Kidney capillary endothelial cell (primary cell): ENCODE measurements around the gene SLC9A9.
"Not testable (repeated sequence)": the region's sequence is repeated elsewhere in the genome, so short reads cannot be mapped to it uniquely, and the experiment has no call there.

Experiments used
- DNase-seq: peaks from one replicate; pipeline ENCODE4 v3.0.0-alpha.2; 2018; ENCODE audit warnings: low spot score

SLC9A9 gene

DNA sequence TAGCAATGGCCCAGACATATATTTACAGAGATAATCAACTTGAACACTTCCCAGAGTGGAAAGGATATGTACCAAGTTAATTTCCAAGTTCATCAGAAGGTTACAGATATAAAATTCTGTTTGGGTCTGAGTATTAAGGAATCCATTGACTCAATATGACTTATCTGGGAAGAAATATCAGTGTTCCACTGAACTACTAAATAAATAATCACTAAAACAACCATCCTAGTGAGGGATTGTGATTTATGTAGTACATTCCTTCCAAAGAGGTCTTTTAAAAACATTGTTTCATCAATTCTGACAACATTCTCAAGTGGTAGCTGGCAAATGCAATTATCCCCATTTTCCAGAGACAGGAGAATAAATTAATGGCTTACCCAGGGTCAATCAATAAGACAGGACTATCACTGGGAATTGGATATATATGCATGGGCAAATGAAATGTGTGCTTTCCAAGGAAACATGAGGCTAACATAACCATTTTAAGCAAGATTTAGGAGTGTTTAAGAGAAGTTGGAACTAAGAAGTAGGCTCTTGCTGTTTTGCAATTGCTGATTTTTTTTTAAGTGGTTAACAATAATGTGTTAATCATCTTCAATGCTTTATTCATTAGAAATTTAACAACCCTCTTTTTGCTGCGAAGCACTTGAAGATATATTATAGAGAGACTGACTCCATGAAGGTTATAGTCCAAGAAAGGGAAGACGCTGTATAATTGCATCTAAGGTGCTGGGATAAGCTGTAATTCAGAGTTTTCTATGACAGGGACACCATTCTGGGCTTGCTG lies 37.9 kb downstream of the SLC9A9 start:
- DNase-seq, result no peak

DNA sequence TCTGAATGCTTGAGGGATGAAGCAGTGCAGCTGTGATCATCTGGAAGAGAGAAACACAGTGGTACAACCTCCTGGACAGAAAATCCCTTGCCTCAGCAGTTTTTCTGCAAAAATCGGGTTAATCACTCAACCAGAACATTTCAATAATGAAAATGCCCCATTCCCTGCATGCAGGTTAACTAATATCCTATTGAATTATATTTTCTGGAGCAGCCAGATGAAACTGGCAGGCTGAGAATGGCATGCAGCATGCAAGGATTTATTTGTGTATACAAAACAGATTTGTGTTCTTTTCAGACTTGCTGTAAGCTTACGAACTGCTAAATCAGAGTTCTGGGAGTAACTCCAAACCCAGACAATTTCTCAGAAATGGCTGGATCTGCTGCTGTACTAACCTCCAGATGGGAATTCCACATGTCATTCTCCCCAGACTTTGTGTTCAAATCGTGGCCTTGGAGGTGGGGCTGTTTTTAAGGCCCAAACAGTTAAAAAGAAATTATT lies 39.1 kb downstream of the SLC9A9 start:
- no peak for DNase-seq

- no peak for DNase-seq
Observed at GRCh38 chr3:143808030-143808429, 40.2 kb downstream of the SLC9A9 start.

GRCh38 chr3:143806038-143806437 lies 42.2 kb downstream of the SLC9A9 start:
- DNase-seq, result no peak

DNA sequence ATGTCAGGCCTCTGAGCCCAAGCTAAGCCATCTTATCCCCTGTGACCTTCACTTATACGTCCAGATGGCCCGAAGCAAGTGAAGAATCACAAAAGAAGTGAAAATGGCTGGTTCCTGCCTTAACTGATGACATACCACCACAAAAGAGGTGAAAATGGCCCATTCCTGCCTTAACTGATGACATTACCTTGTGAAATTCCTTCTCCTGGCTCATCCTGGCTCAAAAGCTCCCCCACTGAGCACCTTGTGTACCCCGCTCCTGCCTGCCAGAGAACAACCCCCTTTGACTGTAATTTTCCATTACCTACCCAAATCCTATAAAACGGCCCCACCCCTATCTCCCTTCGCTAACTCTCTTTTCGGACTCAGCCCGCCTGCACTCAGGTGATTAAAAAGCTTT lies 42.8 kb downstream of the SLC9A9 start:
- not testable (repeated sequence) for DNase-seq

DNA sequence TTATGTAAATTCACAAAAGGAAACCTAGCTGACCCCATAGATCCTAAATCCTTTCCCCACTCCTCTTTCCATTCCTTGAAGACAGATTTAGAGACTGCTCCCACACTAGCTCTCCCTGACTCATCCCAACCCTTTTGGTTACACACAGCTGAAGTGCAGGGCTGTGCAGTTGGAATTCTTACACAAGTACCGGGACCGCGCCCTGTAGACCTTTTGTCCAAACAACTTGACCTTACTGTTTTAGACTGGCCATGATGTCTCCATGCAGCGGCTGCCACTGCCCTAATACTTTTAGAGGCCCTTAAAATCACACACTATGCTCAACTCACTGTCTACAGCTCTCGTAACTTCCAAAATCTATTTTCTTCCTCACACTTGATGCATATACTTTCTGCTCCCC lies 47.2 kb downstream of the SLC9A9 start:
- not testable (repeated sequence) for DNase-seq

- not testable (repeated sequence) for DNase-seq
Observed at GRCh38 chr3:143798151-143798550, 50.1 kb downstream of the SLC9A9 start.

DNA sequence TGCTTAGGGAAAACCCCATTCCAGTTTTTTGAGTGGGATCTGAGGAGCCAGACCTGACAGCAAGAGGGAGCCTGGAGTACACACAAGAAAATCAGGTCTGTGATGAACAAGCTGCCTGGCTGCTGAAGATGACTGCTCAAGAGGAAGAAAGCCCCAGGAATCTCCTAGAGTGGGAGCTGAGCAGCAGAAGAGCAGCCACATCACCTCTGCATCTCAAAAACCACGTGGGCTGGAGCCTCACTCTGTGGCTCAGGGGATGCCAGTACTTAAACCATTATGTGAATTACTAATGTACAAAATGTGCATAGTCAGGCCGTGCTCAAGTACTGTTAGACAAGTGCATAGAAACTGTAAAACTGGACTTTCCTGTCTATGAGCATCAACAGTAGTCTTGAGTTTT lies 52.4 kb downstream of the SLC9A9 start:
- DNase-seq, result no peak

DNA sequence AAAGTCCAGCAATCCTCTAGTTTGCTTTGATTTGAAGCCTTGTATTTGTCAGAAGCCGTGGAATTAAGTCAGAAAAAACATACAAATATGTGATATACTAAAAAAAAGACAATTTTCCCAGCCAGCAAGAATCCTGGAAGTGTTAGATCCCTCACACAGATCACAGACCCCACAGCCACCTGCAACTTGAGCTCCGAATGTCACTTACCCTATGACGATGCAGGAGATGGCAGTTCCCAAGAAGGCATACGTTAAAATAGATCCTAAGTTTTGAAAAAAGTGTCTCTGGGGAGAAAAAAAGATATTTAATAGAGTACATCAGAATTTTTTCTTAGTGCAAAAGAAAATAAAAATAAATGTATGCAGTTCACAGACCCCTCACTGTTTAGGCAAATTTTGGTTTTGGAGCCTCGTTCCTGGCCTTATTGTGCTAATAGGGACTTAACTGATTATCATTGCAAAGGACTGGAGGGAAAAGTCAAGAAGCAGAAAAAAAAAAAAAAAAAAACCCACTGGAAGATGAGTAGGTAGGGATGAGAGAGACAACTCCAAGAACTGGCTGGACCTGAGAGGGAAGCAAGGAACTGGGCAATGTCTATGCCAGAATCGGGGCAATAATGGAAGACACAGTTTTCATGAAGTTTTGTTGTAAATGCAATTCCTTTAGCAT lies 53.3 kb downstream of the SLC9A9 start:
- DNase-seq, result no peak

DNA sequence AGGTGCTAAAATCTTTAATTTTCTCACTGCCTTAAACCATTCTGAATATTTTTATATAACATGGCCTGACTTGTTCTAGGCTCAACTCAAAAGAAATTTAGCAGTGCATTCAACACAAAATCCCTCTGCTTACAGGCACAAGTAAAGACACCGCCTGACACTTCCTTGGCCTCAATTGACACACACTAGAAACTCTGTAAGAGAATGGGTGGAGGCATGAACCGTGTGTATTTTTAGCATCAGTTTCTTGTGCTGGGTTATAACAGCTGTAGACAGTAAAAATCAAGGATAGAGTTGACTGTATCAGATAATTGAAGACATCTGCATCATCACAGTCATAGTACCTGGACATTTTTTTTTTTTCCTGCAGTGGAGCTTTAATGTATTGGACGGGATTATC lies 54.3 kb downstream of the SLC9A9 start:
- no peak for DNase-seq

- DNase-seq, result no peak
Observed at GRCh38 chr3:143791386-143791785, 56.9 kb downstream of the SLC9A9 start.

GRCh38 chr3:143786219-143787191 lies 61.8 kb downstream of the SLC9A9 start:
- DNase-seq, result no peak

DNA sequence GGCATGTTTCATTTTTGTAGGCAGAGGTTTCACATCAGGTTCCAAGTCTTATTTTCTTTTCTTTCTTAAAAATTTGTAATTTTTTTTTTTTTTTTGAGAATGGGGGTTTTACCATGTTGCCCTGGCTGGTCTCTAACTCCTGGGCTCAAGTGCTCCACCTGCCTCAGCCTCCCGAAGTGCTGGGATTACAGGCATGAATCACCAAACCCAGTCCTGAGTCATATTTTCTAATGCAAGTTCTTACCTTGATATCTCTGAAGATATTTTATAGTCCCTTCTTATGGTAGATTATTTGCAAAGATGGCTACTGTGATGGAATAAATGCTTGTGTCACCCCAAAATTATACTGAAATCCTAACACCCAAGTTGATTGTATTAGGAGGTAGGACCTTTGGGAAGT lies 63.8 kb downstream of the SLC9A9 start:
- DNase-seq, result no peak

GRCh38 chr3:143783851-143784370 lies 64.4 kb downstream of the SLC9A9 start:
- DNase-seq, result no peak

DNA sequence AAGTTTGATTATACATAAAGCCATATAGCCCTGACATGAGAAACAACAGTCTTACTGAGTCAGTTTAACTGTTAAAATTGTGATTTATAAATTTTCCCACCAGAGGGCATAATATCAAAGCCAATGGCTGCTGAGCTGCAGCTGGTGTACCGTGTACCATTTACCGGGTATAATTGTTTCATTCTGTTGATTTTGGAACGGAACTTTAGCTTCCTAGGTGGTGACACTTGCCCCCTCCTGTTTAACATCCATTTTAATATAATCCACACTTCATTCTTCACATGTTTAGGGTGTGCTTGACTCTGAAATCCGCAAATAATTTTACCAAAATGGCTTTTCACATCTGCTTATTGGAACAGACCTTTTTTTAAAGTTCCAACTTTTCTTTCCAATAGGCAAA lies 72.8 kb downstream of the SLC9A9 start:
- DNase-seq, result peak; percentile 42

- DNase-seq, result no peak
Observed at GRCh38 chr3:143771939-143772338, 76.3 kb downstream of the SLC9A9 start.

DNA sequence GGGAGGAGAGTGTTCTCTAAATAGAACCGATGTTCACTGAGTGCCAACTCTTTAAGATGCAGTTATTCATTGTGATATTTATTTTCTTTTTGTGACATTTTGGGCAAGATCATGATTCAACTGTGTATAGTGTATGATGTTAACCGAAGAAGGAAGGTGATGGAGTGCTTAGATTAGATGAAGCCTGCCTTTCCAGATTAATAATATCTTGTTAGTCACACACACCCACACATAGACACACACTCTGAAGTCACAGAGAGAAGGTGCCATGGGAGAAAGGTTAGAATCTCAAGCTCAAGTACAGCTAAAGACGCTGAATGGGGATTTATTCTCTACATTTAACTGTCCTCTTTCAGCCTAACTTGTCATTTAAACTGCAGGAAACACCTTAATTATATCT lies 77.0 kb downstream of the SLC9A9 start:
- no peak for DNase-seq

GRCh38 chr3:143770391-143770790 lies 77.9 kb downstream of the SLC9A9 start:
- DNase-seq, result no peak

DNA sequence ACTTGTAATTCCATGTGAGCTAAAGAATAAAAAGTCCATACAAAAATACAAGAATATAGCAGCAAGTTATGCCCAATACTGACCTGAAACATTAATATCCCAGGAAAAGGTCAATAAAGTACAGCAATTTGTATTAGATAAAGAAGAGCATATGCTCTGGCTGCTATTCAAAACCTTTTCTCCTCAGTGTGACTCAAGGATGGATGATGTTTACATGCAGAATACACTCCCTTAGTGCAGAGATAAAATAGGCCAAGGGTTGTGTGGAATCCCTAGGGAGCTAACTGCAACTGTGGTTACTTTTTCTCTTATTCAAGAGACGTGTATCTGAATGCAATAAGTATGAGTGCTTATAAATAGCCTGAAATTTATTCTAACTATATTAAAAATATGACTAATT lies 78.7 kb downstream of the SLC9A9 start:
- no peak for DNase-seq

- no peak for DNase-seq
Observed at GRCh38 chr3:143764840-143765239, 83.4 kb downstream of the SLC9A9 start.

GRCh38 chr3:143763564-143764162 lies 84.6 kb downstream of the SLC9A9 start:
- peak; percentile 40 for DNase-seq

DNA sequence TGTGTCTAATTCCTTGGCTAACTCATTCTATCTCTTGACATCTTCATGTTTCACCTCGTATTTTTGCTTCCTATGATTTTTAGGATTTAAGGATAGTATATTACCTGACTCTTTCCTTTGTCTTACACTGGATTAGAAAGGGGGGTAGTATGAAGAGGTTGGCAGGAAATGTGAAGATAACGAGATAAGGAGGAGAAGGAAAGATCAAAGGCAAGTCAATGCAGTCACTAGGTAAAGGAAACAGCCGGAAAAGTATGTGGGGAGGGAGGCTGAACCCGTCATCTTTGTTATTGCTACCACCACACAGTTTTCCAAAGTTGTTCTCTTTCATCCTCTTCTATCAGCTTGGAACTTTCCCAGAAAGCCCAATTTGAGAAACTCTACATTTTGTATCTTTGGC lies 90.6 kb downstream of the SLC9A9 start:
- no peak for DNase-seq
